ENCODE results near the gene LGI4.
"Not testable (repeated sequence)": the region's sequence is repeated elsewhere in the genome, so short reads cannot be mapped to it uniquely, and the experiment has no call there.

Gene LGI4

DNA sequence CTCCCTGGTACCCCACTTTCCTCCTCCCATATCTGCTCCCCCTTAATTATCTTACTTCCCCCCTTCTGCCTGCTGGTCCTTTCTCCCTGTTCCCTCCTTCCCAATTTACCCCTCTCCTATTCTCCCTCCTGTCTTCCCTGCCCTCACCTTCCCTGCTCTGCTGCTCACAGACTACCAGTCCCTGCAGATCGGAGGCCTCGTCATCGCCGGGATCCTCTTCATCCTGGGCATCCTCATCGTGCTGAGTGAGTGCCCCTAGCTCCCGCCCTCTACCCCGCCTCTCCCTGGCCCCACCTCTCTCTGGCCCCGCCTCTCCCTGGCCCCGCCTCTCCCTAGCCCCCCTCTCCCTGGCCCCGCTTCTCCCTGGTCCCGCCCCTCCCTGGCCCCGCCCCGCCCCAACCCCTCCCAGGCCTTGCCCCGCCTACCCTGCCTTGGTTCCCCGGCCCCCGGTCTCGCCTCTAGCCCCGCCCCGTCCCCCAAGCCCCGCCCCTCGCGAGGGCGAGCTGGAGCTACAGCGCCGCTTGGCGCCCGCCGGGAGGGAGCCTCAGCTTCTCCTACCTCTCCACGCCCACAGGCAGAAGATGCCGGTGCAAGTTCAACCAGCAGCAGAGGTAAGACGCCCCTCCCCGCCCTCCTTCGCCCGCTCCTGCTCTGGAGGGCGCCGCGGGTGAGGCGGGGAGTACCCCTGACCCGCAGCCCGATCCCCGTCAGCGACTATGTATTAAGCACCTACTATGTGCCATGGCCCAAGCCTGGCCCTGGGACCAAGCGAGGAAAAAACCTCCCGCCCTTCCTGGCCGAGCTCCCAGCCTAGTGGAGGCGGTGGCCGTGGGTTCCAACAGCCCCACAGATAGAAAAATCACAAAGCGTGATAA lies 6.3 kb upstream of the LGI4 start:
- DNase-seq = peak; percentile 98

GRCh38 chr19:35140207-35140961 lies 5.5 kb upstream of the LGI4 start:
- DNase-seq = no peak

- DNase-seq = no peak
Observed at GRCh38 chr19:35138305-35138892, 3.5 kb upstream of the LGI4 start, which contains the start of gene FXYD1. Gene FXYD1, plus strand, starts transcription at chr19:35138824. Its CDS starts 1,256 bp downstream, at chr19:35140080.

DNA sequence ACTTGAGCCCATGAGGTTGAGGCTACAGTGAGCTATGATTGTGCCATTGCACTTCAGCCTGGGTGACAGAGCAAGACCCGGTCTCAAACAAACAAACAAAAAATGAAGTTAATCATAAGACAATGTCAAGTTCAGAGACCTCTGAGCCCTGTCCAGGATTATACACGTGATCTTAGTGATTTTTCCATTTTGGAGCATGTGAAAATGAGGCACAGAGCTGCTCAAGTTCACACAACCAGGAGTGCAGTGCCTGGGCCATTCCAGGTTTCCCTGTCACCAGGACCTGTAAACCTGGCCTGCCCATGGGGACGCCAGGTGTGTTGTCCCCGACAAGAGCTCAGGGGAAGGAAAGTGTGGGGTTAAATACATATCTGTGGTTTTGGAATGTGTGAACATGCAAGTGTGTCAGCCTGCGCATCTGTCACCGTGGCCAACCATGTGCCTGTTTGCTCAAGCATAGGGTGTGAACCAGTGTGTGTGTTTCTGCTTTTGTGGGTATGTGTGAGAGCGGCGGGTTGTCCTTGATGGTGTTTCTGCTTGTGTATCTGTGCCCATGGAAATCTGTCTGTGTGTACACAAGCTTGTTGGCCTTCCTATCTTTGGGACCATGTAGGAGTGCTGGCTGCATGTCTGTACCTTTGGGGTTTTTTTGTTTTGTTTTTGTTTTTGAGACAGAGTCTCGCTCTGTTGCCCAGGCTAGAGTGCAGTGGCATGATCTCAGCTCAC lies 2.3 kb upstream of the LGI4 start:
- DNase-seq = no peak

DNA sequence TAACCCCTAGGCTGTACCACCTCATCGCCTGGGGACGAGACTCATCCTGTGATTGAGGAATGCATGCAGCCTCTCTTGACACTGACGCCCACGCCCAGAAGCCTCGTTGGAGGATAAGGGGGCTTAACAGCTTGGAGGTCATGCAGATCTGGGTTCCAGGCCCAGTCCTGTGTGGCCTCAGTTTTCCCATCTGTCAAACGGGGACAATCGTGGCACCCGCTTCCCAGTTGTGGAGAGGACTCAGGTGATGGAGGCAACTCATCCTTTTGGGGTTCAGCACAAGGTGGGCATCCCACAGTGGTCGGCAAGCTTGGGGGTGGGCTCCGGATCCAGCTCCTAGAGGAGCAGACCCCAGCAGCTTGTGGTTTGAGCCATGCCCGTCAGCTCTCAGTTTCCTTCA lies 1.4 kb upstream of the LGI4 start:
- DNase-seq = no peak

GRCh38 chr19:35135389-35135909 lies 590 bp upstream of the LGI4 start:
- peak; percentile 70 for DNase-seq

DNA sequence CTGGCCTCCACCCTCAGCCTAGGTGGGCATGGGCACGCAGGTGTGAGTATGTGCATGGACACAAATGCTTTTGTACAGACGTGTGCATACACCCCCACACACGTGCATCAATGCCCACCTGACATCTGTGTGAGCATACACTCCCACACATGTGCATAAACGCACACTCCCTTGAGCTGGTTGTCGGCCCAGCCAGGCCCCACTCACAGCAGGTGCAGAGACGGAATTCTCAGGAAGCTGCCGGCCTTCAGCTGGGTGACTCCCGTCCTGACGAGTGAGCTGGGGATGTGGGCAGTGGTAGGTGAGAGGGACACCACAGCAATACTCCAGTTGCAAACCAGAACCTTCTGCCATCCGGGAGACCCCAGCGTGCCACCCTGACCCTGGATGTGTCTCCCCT lies 1.0 kb downstream of the LGI4 start:
- DNase-seq = no peak

- no peak for DNase-seq
Observed at GRCh38 chr19:35132254-35132653, 2.6 kb downstream of the LGI4 start.

GRCh38 chr19:35130761-35131720 lies 3.8 kb downstream of the LGI4 start:
- no peak for DNase-seq

DNA sequence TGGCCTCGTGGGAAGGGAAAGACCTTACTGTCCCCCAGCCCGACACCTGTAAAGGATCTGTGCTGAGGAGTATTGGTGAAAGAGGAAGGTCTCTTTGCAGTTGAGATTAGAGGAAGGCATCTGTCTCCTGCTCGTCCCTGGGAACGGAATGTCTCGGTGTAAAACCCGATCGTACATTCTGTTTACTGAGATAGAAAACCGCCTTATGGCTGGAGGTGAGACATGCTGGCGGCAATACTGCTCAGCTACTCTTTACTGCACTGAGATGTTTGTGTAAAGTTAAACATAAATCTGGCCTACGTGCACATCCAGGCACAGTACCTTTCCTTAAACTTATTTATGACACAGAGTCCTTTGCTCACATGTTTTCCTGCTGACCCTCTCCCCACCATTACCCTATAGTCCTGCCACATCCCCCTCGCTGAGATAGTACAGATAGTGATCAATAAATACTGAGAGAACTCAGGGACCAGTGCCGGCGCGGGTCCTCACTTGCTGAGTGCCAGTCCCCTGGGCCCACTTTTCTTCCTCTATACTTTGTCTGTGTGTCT lies 5.1 kb downstream of the LGI4 start:
- not testable (repeated sequence) for DNase-seq

GRCh38 chr19:35128398-35129057 lies 6.3 kb downstream of the LGI4 start:
- DNase-seq = no peak

GRCh38 chr19:35127871-35128270 lies 7.0 kb downstream of the LGI4 start:
- no peak for DNase-seq

DNA sequence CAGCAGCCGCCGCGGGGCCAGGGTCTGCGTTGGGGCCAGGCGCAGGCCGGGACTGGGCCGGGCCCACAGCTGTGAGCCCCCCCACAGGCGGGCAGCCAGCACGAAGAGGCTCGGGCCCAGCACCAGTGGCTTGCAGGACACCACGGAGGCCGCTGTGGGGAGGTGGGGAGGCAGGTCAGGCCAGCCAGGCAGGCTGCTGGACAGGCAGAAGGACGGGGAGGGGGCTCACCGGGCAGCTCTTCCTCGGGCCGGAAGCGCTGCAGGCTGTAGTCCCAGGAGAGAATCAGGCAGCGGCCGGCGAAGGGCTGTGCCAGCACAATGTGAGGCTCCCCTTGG lies 8.3 kb downstream of the LGI4 start:
- DNase-seq = no peak

GRCh38 chr19:35125749-35126623 lies 8.9 kb downstream of the LGI4 start:
- no peak for DNase-seq

DNA sequence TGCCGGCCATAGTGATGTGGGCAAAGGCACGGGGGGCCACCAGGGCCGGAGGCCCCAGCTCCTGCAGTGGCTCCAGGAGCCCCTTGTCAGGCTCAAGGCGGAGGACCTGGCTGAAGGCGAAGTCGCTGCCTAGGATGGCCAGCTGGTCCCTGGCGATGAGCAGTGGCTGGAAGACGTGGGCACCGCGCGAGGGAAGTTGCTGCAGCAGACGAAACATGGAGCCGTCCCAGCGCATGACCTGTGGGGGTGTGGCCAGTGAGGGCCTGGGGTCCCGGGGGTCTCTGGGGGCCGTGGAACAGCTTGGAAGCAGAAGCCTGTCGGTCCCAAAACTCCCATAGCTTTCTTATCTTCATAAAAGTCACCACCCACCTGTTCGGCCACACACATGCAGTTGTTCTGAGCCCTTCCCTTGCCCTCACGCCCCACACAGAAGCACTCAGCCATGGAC lies 9.6 kb downstream of the LGI4 start:
- DNase-seq = no peak

GRCh38 chr19:35124098-35125060 lies 10.5 kb downstream of the LGI4 start:
- DNase-seq = peak; percentile 92

- DNase-seq = no peak
Observed at GRCh38 chr19:35123573-35123972, 11.3 kb downstream of the LGI4 start.

Data from activated CD4-positive, alpha-beta T cell treated with anti-CD3 and anti-CD28 coated beads, Interleukin-10, Interleukin-2, amounts not matched to agents 100 ng/mL and 50 ng/mL, durations not matched to agents 16 hours and 8 hours (primary cell).